H1 (cell line): ENCODE results near the gene F5. TPM values are rescaled to one million over a fixed set of nuclear protein-coding genes. Genes with fewer than 3 reads are reported as not detected.

Experiments used
- CTCF ChIA-PET: fragments of 300-600 bp; sonication (Branson Sonifier 250); formaldehyde crosslinking; loops from one replicate; lab custom pipeline; 2021; ENCODE audit not compliant: partially characterized antibody; lab: Charles Lee
- POLR2A ChIA-PET: fragments of 300-600 bp; sonication (Branson Sonifier 250); formaldehyde crosslinking; loops from one replicate; lab custom pipeline; 2021; ENCODE audit warnings: inconsistent platforms; ENCODE audit not compliant: partially characterized antibody; lab: Charles Lee
- DNase-seq, 2 experiments: peaks; one replicate each; pipeline versions ENCODE4 v3.0.0 to v3.0.0-alpha.2; 2010 to 2022; ENCODE audit warnings: low spot score in 2 of 2, low read depth in 1 of 2, mixed read lengths in 1 of 2
- FAIRE-seq: peaks from 2 replicates; lab custom pipeline; 2011; peaks lifted over from hg19 to GRCh38; lab: Jason Lieb, UNC
- H2AFZ ChIP-seq: 2 replicates; pipeline ENCODE4 v1.8.1; 2012; ENCODE audit warnings: low read length, inconsistent platforms
- H2AK5ac ChIP-seq: 2 replicates; pipeline ENCODE4 v1.6.1; 2013; ENCODE audit warnings: low read depth, low read length
- H2BK120ac ChIP-seq: replicated peaks from 2 replicates; pipeline ENCODE3; 2013; ENCODE audit warnings: low read depth, low read length, inconsistent platforms
- H2BK12ac ChIP-seq: 2 replicates; pipeline ENCODE4 v1.6.1; 2013; ENCODE audit warnings: low read depth, low read length
- H2BK15ac ChIP-seq: 2 replicates; pipeline ENCODE4 v1.6.1; 2013; ENCODE audit warnings: low read length
- H2BK20ac ChIP-seq: 2 replicates; pipeline ENCODE4 v1.6.1; 2013; ENCODE audit warnings: low read length
- H2BK5ac ChIP-seq: 2 replicates; pipeline ENCODE4 v1.6.1; 2013; ENCODE audit warnings: low read depth, low read length
- H3K14ac ChIP-seq: 2 replicates; pipeline ENCODE4 v1.6.1; 2013; ENCODE audit warnings: inconsistent platforms; ENCODE audit not compliant: insufficient read length
- H3K18ac ChIP-seq: 2 replicates; pipeline ENCODE4 v1.6.1; 2013; ENCODE audit warnings: low read length; ENCODE audit errors: extremely low read depth
- H3K23ac ChIP-seq: 2 replicates; pipeline ENCODE4 v1.6.1; 2013; ENCODE audit warnings: inconsistent platforms; ENCODE audit not compliant: insufficient read length
- H3K23me2 ChIP-seq: 2 replicates; pipeline ENCODE4 v1.6.1; 2013; ENCODE audit warnings: low read depth, low read length
- H3K27ac ChIP-seq: 2 replicates; pipeline ENCODE4 v1.6.1; 2011; ENCODE audit warnings: low read depth, low read length, inconsistent platforms
- H3K27me3 ChIP-seq, 4 experiments: replicated peaks in 1 of 4; 1 replicate in 1 of 4; 2 replicates in 3 of 4; pipeline versions ENCODE4 v1.6.1 to v1.8.1; 2011 to 2013; ENCODE audit warnings: low read length in 3 of 4, mild to moderate bottlenecking in 3 of 4, inconsistent platforms in 2 of 4, mixed read lengths in 2 of 4, moderate library complexity in 1 of 4; ENCODE audit not compliant: control insufficient read depth in 3 of 4, insufficient read depth in 3 of 4; ENCODE audit errors: extremely low read depth in 1 of 4
- H3K36me3 ChIP-seq, 4 experiments: 2 replicates each; pipeline versions ENCODE4 v1.6.1 to v1.8.1; 2011 to 2013; ENCODE audit warnings: mild to moderate bottlenecking in 4 of 4, low read length in 3 of 4, moderate library complexity in 2 of 4, control low read depth in 1 of 4, inconsistent platforms in 1 of 4; ENCODE audit not compliant: insufficient read depth in 4 of 4, control insufficient read depth in 2 of 4
- H3K4ac ChIP-seq: replicated peaks from 2 replicates; pipeline ENCODE3; 2013; ENCODE audit warnings: low read length, low read depth, mixed read lengths, inconsistent platforms; ENCODE audit not compliant: insufficient read length
- H3K4me1 ChIP-seq, 4 experiments: replicated peaks in 1 of 4; 1 replicate in 1 of 4; 2 replicates in 3 of 4; pipeline versions ENCODE4 v1.6.1 to v1.8.1; 2011 to 2013; ENCODE audit warnings: low read length in 3 of 4, inconsistent platforms in 2 of 4, mixed read lengths in 1 of 4; ENCODE audit not compliant: insufficient read depth in 4 of 4, control insufficient read depth in 3 of 4
- H3K4me2 ChIP-seq, 2 experiments: 2 replicates each; pipeline versions ENCODE4 v1.6.1 to v1.8.1; 2011 to 2013; ENCODE audit warnings: low read depth in 2 of 2, low read length in 2 of 2, control low read depth in 1 of 2, inconsistent platforms in 1 of 2, mild to moderate bottlenecking in 1 of 2; ENCODE audit not compliant: insufficient read depth in 1 of 2
- H3K4me3 ChIP-seq, 4 experiments: fragments of 200-600, 300-600 bp in 1 of 4; sonication (generic), shearing (Covaris generic), sonication (Bioruptor Twin) in 1 of 4; 2 replicates each; pipeline versions ENCODE4 v1.5.1 to v1.8.1; 2011 to 2016; ENCODE audit warnings: low read length in 4 of 4, low read depth in 3 of 4, control low read depth in 2 of 4, inconsistent platforms in 2 of 4, mild to moderate bottlenecking in 2 of 4, mixed read lengths in 1 of 4, moderate library complexity in 1 of 4; ENCODE audit not compliant: insufficient read depth in 2 of 4; ENCODE audit errors: extremely low read depth in 1 of 4
- H3K56ac ChIP-seq: replicated peaks from 2 replicates; pipeline ENCODE3; 2013; ENCODE audit warnings: low read depth, mild to moderate bottlenecking, mixed read lengths, low read length, inconsistent platforms; ENCODE audit not compliant: insufficient read length
- H3K79me1 ChIP-seq: 2 replicates; pipeline ENCODE4 v1.6.1; 2013; ENCODE audit warnings: low read depth, low read length, control low read depth
- H3K79me2 ChIP-seq, 2 experiments: 2 replicates each; pipeline versions ENCODE4 v1.6.1 to v1.8.1; 2012 to 2013; ENCODE audit warnings: low read length in 2 of 2, mild to moderate bottlenecking in 2 of 2, inconsistent platforms in 1 of 2; ENCODE audit not compliant: insufficient read depth in 2 of 2, control insufficient read depth in 1 of 2
- H3K9ac ChIP-seq, 4 experiments: replicated peaks in 1 of 4; 1 replicate in 1 of 4; 2 replicates in 3 of 4; pipeline versions ENCODE4 v1.6.1 to v1.8.1; 2011 to 2013; ENCODE audit warnings: low read depth in 3 of 4, low read length in 3 of 4, control low read depth in 2 of 4, mild to moderate bottlenecking in 2 of 4, moderate library complexity in 2 of 4, inconsistent platforms in 1 of 4; ENCODE audit errors: extremely low read depth in 1 of 4
- H3K9me3 ChIP-seq, 2 experiments: 2 replicates each; pipeline versions ENCODE4 v1.6.1 to v1.8.1; 2012 to 2013; ENCODE audit warnings: mild to moderate bottlenecking in 2 of 2, moderate library complexity in 2 of 2, control low read depth in 1 of 2, inconsistent platforms in 1 of 2, low read depth in 1 of 2, low read length in 1 of 2, mixed read lengths in 1 of 2; ENCODE audit not compliant: insufficient read depth in 2 of 2
- H4K20me1 ChIP-seq, 2 experiments: replicated peaks in 1 of 2; 2 replicates each; pipeline versions ENCODE3 to v1.8.1; 2011 to 2013; ENCODE audit warnings: inconsistent platforms in 2 of 2, low read length in 2 of 2, mild to moderate bottlenecking in 1 of 2; ENCODE audit not compliant: insufficient read depth in 2 of 2, control insufficient read depth in 1 of 2
- H4K5ac ChIP-seq: 2 replicates; pipeline ENCODE4 v1.6.1; 2013; ENCODE audit warnings: low read length, low read depth, mixed read lengths, inconsistent platforms; ENCODE audit not compliant: insufficient read length
- H4K8ac ChIP-seq: 2 replicates; pipeline ENCODE4 v1.8.0; 2013; ENCODE audit warnings: mild to moderate bottlenecking, moderate library complexity, low read length, inconsistent platforms; ENCODE audit not compliant: insufficient read depth; ENCODE audit errors: extremely low read depth
- H4K91ac ChIP-seq: replicated peaks from 2 replicates; pipeline ENCODE3; 2013; ENCODE audit warnings: low read length, mixed read lengths, inconsistent platforms; ENCODE audit not compliant: insufficient read length
- CEBPB ChIP-seq: IDR thresholded peaks from 2 replicates; pipeline ENCODE4 v1.6.1; 2012; ENCODE audit warnings: low read depth, low read length
- WGBS, 2 experiments: shearing (Covaris generic) in 1 of 2; methylation state at CpG; one replicate each; pipeline versions ENCODE4 v1.1.6 to v1.1.7; 2013 to 2015; ENCODE audit warnings: low lambda C conversion rate in 2 of 2, mixed read lengths in 2 of 2, inconsistent platforms in 1 of 2, low coverage in 1 of 2, missing lambda C conversion rate in 1 of 2; ENCODE audit not compliant: insufficient replicate concordance in 2 of 2, insufficient coverage in 1 of 2, insufficient read length in 1 of 2; ENCODE audit errors: extremely low coverage in 1 of 2, missing lambda C conversion rate in 1 of 2; 5-methylcytosine and 5-hydroxymethylcytosine counted together
- polyA plus RNA-seq, 7 experiments: library from polyadenylated mRNA; depleted of rRNA in 3 of 7; stranded (reverse) in 5 of 7; unstranded in 2 of 7; fragments of >200 nt in 5 of 7; fragments of 200-250 nt in 2 of 7; gene quantifications; 1 replicate in 5 of 7; 2 replicates in 1 of 7; 4 replicates in 1 of 7; pipeline versions ENCODE4 v1.2.1 to v1.2.3, GENCODE V29; 2011 to 2013; ENCODE audit warnings: missing spikeins in 2 of 7, mixed read lengths in 2 of 7
- total RNA-seq: library from RNA; stranded (reverse); fragmentation: NEBNext Ultra II Directional; extraction: Animal tissue kit (Norgen Biotek cat#: 25700); gene quantifications from 2 replicates; pipeline ENCODE4 v1.2.1, GENCODE V29; 2021

The F5 gene
- total and polyA plus RNA-seq, 2 of the 8 experiments (the other 6 are each of a cell fraction or from before 2014, with no cell fraction given), result 0.04 to 0.06 TPM

DNA sequence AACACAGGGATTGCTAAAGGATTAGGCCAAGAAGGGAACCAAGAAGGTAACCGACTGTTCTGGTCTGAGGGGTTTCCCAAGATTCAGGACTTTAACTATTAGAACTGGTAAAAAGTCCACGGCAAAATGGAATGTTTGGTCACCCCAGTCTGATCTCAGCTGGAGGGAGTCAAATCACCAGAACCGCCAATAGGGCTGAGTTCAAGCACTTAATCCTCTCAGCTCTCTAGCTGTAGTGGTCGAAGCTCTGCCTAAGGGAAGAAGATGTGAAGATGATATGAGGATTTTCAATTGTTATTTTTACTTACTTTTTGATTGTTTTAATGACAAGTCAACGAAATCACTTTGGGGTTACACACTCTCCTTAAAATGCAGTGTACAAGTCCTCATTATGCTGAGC is 29.1 kb downstream of the F5 start:
- no peaks in the 10 kb centered on the region for H3K79me1 ChIP-seq
- H2BK120ac ChIP-seq, result no peak overlapping the region
- no peak overlapping the region for H2BK5ac ChIP-seq
- H3K79me2 ChIP-seq, result no peaks in the 10 kb centered on the region
- H2AK5ac ChIP-seq, result no peak overlapping the region
- 81% methylated on average over 5 of the region's 5 CpGs; no CpG with 5 or more reads in 1 of the 2 experiments for WGBS, 2 experiments
- no peak overlapping the region for H2BK15ac ChIP-seq
- DNase-seq (no peak), FAIRE-seq (peak; percentile 52)
- no peaks in the 10 kb centered on the region for H3K36me3 ChIP-seq
- H3K56ac ChIP-seq, result no peak overlapping the region
- no peak overlapping the region for H3K18ac ChIP-seq
- H4K20me1 ChIP-seq, result no peaks in the 10 kb centered on the region
- no peak overlapping the region for H2BK20ac ChIP-seq
- CTCF ChIA-PET, result no interaction called here
- H3K23me2 ChIP-seq, result no peaks in the 10 kb centered on the region
- H3K14ac ChIP-seq, result no peak overlapping the region
- H3K4me1 ChIP-seq, result peaks cover 0 to 9% (median 4%) of the 10 kb centered on the region in 4 experiments; a peak in 2 of 7 replicates
- H3K4me2 ChIP-seq, result no peak overlapping the region
- H3K23ac ChIP-seq, result no peak overlapping the region
- H3K9me3 ChIP-seq, result no peaks in the 10 kb centered on the region
- no peak overlapping the region for H4K8ac ChIP-seq
- H3K27me3 ChIP-seq, result no peaks in the 10 kb centered on the region
- no peak overlapping the region for H3K9ac ChIP-seq
- no peak overlapping the region for H3K27ac ChIP-seq
- H4K91ac ChIP-seq, result no peak overlapping the region
- no peak overlapping the region for H3K4me3 ChIP-seq
- POLR2A ChIA-PET, result no interaction called here
- no peak overlapping the region for H4K5ac ChIP-seq
- H2AFZ ChIP-seq, result peak overlapping the region; percentile 24; the same call in 1 of the 2 replicates
- no peak overlapping the region for H3K4ac ChIP-seq
- H2BK12ac ChIP-seq, result no peak overlapping the region
- no peak for TF ChIP-seq CEBPB
